ENCODE results near the gene PRR20G. TPM values are rescaled to one million over a fixed set of nuclear protein-coding genes. Genes with fewer than 3 reads are reported as not detected.
"Not testable (repeated sequence)": the region's sequence is repeated elsewhere in the genome, so short reads cannot be mapped to it uniquely, and the experiment has no call there.

PRR20G gene
- total and polyA plus RNA-seq, 8 donors, result not detected

DNA sequence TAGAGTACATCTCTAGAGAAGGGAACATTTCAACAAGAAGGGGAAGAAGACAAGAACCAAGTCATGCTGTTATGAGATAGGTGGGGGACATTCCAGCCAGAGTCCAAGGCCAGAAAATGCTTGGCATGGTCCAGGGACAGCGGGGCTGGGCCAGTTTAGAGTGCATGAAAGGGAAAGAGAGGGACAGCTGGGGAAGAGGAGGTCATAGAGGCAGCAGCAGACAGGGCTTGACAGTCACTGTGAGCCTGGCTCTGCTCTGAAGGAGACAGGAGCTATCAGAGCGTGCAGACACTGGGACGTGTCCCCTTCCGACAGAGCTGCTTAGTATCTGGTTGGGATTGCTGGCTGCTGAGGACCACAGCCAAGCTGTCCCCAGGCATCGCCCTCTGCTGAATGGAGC, 35.7 kb upstream of the PRR20G start:
- no peak overlapping the region for H3K4me3 ChIP-seq
- ATAC-seq, result no peak
- H3K9me3 ChIP-seq, result no peaks in the 10 kb centered on the region
- no peaks in the 10 kb centered on the region for H3K4me1 ChIP-seq
- H3K27me3 ChIP-seq, result no peaks in the 10 kb centered on the region
- TF ChIP-seq, protein P1, sequence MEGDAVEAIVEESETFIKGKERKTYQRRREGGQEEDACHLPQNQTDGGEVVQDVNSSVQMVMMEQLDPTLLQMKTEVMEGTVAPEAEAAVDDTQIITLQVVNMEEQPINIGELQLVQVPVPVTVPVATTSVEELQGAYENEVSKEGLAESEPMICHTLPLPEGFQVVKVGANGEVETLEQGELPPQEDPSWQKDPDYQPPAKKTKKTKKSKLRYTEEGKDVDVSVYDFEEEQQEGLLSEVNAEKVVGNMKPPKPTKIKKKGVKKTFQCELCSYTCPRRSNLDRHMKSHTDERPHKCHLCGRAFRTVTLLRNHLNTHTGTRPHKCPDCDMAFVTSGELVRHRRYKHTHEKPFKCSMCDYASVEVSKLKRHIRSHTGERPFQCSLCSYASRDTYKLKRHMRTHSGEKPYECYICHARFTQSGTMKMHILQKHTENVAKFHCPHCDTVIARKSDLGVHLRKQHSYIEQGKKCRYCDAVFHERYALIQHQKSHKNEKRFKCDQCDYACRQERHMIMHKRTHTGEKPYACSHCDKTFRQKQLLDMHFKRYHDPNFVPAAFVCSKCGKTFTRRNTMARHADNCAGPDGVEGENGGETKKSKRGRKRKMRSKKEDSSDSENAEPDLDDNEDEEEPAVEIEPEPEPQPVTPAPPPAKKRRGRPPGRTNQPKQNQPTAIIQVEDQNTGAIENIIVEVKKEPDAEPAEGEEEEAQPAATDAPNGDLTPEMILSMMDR (IDR thresholded peaks at IDR 0.05), result no peak
- DNase-seq, result no peak
- intact Hi-C loops (cut with DNase I), result no loop called here
- no peaks in the 10 kb centered on the region for H3K36me3 ChIP-seq
- H3K27ac ChIP-seq, result no peak overlapping the region

DNA sequence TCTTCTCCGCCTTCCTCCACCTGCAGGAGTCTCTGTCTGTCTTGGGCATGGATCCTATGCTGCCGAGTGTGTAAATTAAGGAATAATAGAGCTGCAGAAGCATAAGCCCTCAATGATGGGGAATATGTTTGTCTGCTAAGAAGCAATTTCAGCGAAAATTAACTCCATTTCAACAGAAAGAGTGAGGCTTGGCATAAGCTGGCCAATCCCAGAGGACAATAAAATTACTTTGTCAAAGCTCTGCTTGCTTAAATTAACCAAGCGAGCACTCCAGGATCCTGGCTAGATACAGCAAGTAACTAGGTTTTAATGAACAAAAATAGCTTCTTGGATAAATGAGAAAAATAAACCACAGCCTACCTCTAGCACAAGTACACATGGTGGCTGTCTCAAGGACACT, 33.5 kb upstream of the PRR20G start:
- TF ChIP-seq, protein P1 (IDR thresholded peaks at IDR 0.05), result no peak
- ATAC-seq, result no peak
- Histone ChIP-seq H3K27me3 (no peaks in the 10 kb centered on the region), H3K9me3 (no peaks in the 10 kb centered on the region), H3K4me1 (no peaks in the 10 kb centered on the region), H3K27ac (no peak overlapping the region), H3K4me3 (no peak overlapping the region), H3K36me3 (no peaks in the 10 kb centered on the region)
- intact Hi-C loops (cut with DNase I), result no loop called here
- no peak for DNase-seq

DNA sequence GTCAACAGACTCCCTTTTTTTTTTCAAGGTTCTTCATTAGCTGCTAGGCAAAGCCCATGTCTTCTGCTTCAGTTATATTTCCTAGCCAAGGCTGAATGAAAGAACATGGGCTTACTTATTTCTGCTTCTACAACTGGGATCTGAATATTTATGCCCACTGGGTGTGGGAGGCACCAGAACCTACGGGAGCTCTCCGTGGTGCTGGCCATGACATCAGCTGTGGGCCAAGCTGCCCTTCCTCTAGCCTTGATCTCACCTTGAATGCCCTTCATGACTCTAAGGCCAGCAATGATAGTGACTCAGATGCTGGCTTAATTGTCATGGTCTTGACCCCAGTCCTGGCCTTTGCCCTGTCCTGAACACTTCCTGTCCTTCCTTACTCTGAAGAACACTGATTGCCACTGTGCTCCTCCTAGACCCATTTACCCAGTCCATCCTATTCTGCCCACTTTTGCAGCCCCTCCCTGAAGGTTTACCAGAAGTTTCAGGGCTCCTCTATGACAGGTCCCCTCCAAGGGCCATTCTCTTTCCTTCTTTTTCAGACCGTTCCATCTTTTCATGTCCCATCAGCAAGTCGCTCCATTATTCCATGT, 32.8 kb upstream of the PRR20G start:
- DNase-seq, result peak in 1 of 4 donors; percentile 9
- Histone ChIP-seq H3K9me3 (no peaks in the 10 kb centered on the region), H3K4me3 (no peak overlapping the region), H3K4me1 (no peaks in the 10 kb centered on the region), H3K27ac (no peak overlapping the region), H3K36me3 (no peaks in the 10 kb centered on the region), H3K27me3 (no peaks in the 10 kb centered on the region)
- peak; percentile 37 for ATAC-seq
- intact Hi-C loops (cut with DNase I), result no loop called here
- TF ChIP-seq, protein P1 (IDR thresholded peaks at IDR 0.05), result no peak

DNA sequence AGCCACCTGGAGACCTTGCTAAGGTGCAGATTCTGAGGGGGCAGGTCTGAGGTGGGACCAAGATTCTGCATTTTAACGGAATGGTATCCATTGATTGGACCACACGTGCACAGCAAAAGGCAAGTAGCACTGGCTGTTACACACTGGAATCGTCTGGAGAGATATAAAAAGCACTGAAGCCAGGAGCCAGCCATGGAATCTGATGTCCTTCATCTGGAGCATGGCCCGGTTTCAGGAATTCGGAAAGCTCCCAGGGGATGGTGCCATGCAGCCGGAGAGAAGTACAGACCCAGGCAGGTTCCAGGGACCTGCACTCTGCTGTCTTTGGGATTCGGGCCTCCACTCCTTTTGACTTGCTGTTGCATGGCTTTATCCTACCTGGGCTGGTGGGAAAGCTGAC, 28.8 kb upstream of the PRR20G start:
- no peak overlapping the region for H3K4me3 ChIP-seq
- peaks cover 0 to 2% of the 10 kb centered on the region in 2 donors for H3K27me3 ChIP-seq
- H3K4me1 ChIP-seq, result no peaks in the 10 kb centered on the region
- H3K36me3 ChIP-seq, result no peaks in the 10 kb centered on the region
- no peak overlapping the region for H3K27ac ChIP-seq
- intact Hi-C loops (cut with DNase I), result no loop called here
- no peaks in the 10 kb centered on the region for H3K9me3 ChIP-seq
- TF ChIP-seq, protein P1 (IDR thresholded peaks at IDR 0.05), result no peak
- no peak for DNase-seq
- ATAC-seq, result no peak

DNA sequence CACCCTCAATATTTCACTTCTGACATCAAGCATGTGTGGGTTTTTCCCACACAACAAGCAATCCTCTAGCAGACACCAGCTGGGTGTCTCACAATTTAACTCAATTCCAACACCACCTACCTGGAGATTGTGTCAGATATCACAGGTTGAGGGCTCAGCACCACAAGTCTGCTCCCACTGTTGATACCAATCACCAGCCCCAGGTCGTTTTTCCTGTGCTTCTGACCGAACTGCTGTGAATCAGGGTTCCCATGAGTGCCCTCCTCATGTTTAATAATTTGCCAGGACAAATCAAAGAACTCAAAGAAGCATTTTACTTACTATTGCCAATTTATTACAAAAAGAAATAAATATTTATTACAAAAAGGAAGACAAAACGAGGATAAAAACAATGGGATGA, 25.0 kb upstream of the PRR20G start:
- no peaks in the 10 kb centered on the region for H3K36me3 ChIP-seq
- H3K4me1 ChIP-seq, result no peaks in the 10 kb centered on the region
- DNase-seq, result no peak
- no peak overlapping the region for H3K27ac ChIP-seq
- no peak overlapping the region for H3K4me3 ChIP-seq
- no peaks in the 10 kb centered on the region for H3K9me3 ChIP-seq
- TF ChIP-seq, protein P1 (IDR thresholded peaks at IDR 0.05), result no peak
- ATAC-seq, result no peak
- intact Hi-C loops (cut with DNase I), result no loop called here
- peaks cover 0 to 2% of the 10 kb centered on the region in 2 donors for H3K27me3 ChIP-seq

DNA sequence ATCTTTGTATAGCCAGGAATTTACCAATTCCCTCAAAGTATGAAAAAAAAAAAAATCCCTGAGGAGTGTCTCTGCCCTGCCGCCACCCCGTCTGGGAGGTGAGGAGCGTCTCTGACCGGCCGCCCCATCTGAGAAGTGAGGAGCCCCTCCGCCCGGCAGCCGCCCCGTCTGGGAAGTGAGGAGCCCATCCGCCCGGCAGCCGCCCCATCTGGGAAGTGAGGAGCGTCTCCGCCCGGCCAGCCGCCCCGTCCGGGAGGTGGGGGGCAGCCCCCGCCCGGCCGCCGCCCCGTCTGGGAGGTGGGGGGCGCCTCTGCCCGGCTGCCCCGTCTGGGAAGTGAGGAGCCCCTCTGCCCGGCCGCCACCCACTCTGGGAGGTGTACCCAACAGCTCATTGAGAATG, 21.0 kb upstream of the PRR20G start:
- ATAC-seq; H3K27me3 ChIP-seq; intact Hi-C loops (cut with DNase I); H3K27ac ChIP-seq; H3K4me3 ChIP-seq; H3K9me3 ChIP-seq; DNase-seq; H3K4me1 ChIP-seq; H3K36me3 ChIP-seq: not testable (repeated sequence)
